T-cell (primary cell): ENCODE data around the gene GFY. TPM values are rescaled to one million over a fixed set of nuclear protein-coding genes. Genes with fewer than 3 reads are reported as not detected.
"Not testable (repeated sequence)": the region's sequence is repeated elsewhere in the genome, so short reads cannot be mapped to it uniquely, and the experiment has no call there.

ENCODE experiments used
- ATAC-seq, 4 experiments: fragments of 200-7000 bp in 3 of 4; fragments of 150-1000 bp in 1 of 4; cut with Tn5 transposase; replicated peaks in 1 of 4; 1 replicate in 3 of 4; 2 replicates in 1 of 4; pipeline ENCODE4 v1.10.0; 2021; ENCODE audit warnings: moderate library complexity in 3 of 4, mild to moderate bottlenecking in 2 of 4, moderate number of reproducible peaks in 1 of 4
- CTCF ChIA-PET, 2 donors: fragments of 300-600 bp; sonication (Branson Sonifier 250); formaldehyde crosslinking; loops; one replicate each; lab custom pipeline; 2022; ENCODE audit warnings: antibody characterized with exemption in 2 of 2; lab: Charles Lee
- POLR2A ChIA-PET, 2 donors: fragments of 300-600 bp; sonication (Branson Sonifier 250); formaldehyde crosslinking; loops; one replicate each; lab custom pipeline; 2022; ENCODE audit warnings: antibody characterized with exemption in 2 of 2; lab: Charles Lee
- DNase-seq, 35 experiments: peaks; one replicate each; pipeline versions ENCODE4 v3.0.0 to v3.0.0-alpha.2; 2013 to 2023
- H3K27ac ChIP-seq: one replicate; pipeline ENCODE4 v1.5.1; 2013; ENCODE audit warnings: low read length
- H3K27me3 ChIP-seq, 2 experiments: replicated peaks in 1 of 2; 1 replicate in 1 of 2; 2 replicates in 1 of 2; pipeline versions ENCODE4 v1.6.1 to v1.7.0; 2013; ENCODE audit warnings: low read length in 1 of 2, mixed read lengths in 1 of 2; ENCODE audit not compliant: control insufficient read depth in 2 of 2, insufficient read depth in 2 of 2; ENCODE audit errors: extremely low read depth in 1 of 2
- H3K36me3 ChIP-seq, 2 donors: 1 replicate in 1 of 2; 2 replicates in 1 of 2; pipeline versions ENCODE4 v1.6.1 to v1.7.0; 2013; ENCODE audit warnings: low read length in 1 of 2; ENCODE audit not compliant: control insufficient read depth in 2 of 2, insufficient read depth in 1 of 2; ENCODE audit errors: extremely low read depth in 1 of 2
- H3K4me1 ChIP-seq, 2 experiments: 1 replicate in 1 of 2; 2 replicates in 1 of 2; pipeline versions ENCODE4 v1.6.1 to v1.7.0; 2013; ENCODE audit warnings: low read length in 2 of 2, mixed read lengths in 1 of 2; ENCODE audit not compliant: insufficient read depth in 2 of 2, control insufficient read depth in 1 of 2; ENCODE audit errors: extremely low read depth in 1 of 2
- H3K4me3 ChIP-seq, 2 donors: 1 replicate in 1 of 2; 2 replicates in 1 of 2; pipeline versions ENCODE4 v1.5.1 to v1.7.0; 2013; ENCODE audit warnings: mild to moderate bottlenecking in 2 of 2, low read length in 1 of 2, moderate library complexity in 1 of 2; ENCODE audit not compliant: control insufficient read depth in 1 of 2; ENCODE audit errors: extremely low read depth in 1 of 2
- H3K9me3 ChIP-seq: 2 replicates; pipeline ENCODE4 v1.7.0; 2013
- H3K27ac Mint-ChIP-seq, 2 donors: one replicate each; pipeline ENCODE4 v1.8.0; 2020 to 2021; ENCODE audit warnings: mild to moderate bottlenecking in 2 of 2, mixed read lengths in 2 of 2
- H3K27me3 Mint-ChIP-seq, 2 donors: one replicate each; pipeline ENCODE4 v1.8.0; 2021 to 2022; ENCODE audit warnings: mixed read lengths in 2 of 2
- H3K36me3 Mint-ChIP-seq: one replicate; pipeline ENCODE4 v1.8.0; 2021; ENCODE audit warnings: mixed read lengths
- H3K4me1 Mint-ChIP-seq, 3 donors: one replicate each; pipeline ENCODE4 v1.8.0; 2020 to 2022; ENCODE audit warnings: mixed read lengths in 3 of 3, mild to moderate bottlenecking in 1 of 3
- H3K4me3 Mint-ChIP-seq, 3 donors: one replicate each; pipeline ENCODE4 v1.8.0; 2020 to 2022; ENCODE audit warnings: mild to moderate bottlenecking in 3 of 3, mixed read lengths in 3 of 3, moderate library complexity in 3 of 3
- H3K9me3 Mint-ChIP-seq, 3 donors: one replicate each; pipeline ENCODE4 v1.8.0; 2020 to 2022; ENCODE audit warnings: mixed read lengths in 3 of 3
- whole genome bisulfite sequencing: methylation state at CpG from one replicate; pipeline ENCODE4 v1.1.5; 2013; ENCODE audit warnings: missing lambda C conversion rate; ENCODE audit not compliant: insufficient coverage; 5-methylcytosine and 5-hydroxymethylcytosine counted together
- total RNA-seq, 35 experiments: library from RNA in 6 of 35; stranded (reverse) in 6 of 35; fragments of 120-200 nt in 1 of 35; gene quantifications; one replicate each; pipeline versions ENCODE4 v1.2.1 to v1.2.4 and lab custom pipeline; 2013 to 2026

The GFY gene
- total RNA-seq, 5 donors from 2014 or later (not counting 1 experiment from before 2014, with no cell fraction given) = 0.16 TPM; not detected in 4

DNA sequence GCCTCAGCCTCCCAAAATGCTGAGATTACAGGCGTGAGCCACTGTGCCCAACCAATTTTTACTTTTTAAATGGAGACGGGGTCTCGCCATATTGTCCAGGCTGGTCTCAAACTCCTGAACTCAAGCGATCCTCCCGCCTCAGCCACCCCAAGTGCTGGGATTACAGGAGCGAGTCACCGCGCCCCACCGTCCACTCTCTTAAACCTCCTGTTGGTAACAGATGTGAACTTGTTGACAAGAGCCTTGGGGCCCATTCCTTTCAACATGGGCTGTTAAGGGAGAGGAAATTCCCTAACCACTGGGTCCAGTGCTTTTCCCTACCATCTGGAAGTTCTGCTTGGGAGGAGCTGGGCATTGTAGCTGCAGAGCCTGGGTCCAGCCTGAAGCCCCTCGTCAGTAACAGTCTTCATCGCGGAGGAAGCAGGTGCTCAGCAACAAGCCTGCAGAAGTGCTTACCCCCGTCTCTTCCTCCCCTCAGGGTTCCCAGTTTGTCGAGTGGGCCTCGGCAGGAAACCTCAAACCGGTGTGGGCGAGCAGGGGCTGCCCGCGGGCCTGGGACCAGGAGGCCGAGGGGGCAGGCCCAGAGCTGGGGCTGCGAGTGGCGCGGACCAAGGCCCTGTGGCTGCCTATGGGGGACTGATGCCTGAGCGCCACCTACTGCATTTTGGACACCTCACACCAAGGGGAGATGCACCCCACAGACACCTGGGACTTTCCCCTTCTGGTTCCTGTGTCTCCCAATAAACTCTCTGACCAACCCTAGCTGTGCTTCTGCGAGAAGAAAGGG lies 44.8 kb downstream of the GFY start:
- CTCF ChIA-PET = interaction anchor here (0.6 to 1.6 kb wide), 18 partner anchors 10 to 247 kb away, joined by 3 to 12 read pairs (median 4); partner anchors contain the start of genes ALDH16A1 (in 1 of the 2), PIH1D1 (in 1 of the 2) and RPS11 (in 1 of the 2)
- Mint-ChIP-seq H3K36me3 (peaks cover 4% of the 10 kb centered on the region), H3K4me1 (peaks cover 46 to 61% (median 49%) of the 10 kb centered on the region in 3 donors), H3K4me3 (peak overlapping the region; percentile 17 to 65 (median 24)), H3K9me3 (no peaks in the 10 kb centered on the region), H3K27me3 (no peaks in the 10 kb centered on the region), H3K27ac (peak overlapping the region; percentile 89 to 94)
- H3K4me3 ChIP-seq = peak overlapping the region in 1 of 2 donors; percentile 6
- peak overlapping the region; percentile 98 for H3K27ac ChIP-seq
- H3K4me1 ChIP-seq = peaks cover 41 to 85% of the 10 kb centered on the region in 2 experiments
- H3K27me3 ChIP-seq = no peaks in the 10 kb centered on the region
- peak; percentile 19 to 44 (median 30) for ATAC-seq
- peak; percentile 55 to 93 (median 73) for DNase-seq
- 12% methylated on average over 13 of the region's 25 CpGs for WGBS
- peaks cover 0 to 17% of the 10 kb centered on the region in 2 donors for H3K36me3 ChIP-seq
- POLR2A ChIA-PET = interaction anchor here (0.6 to 2.4 kb wide), 5 partner anchors 9 to 91 kb away, joined by 3 to 11 read pairs (median 3); partner anchors contain the start of gene ALDH16A1 (in 2 of the 2)
- H3K9me3 ChIP-seq = no peaks in the 10 kb centered on the region

DNA sequence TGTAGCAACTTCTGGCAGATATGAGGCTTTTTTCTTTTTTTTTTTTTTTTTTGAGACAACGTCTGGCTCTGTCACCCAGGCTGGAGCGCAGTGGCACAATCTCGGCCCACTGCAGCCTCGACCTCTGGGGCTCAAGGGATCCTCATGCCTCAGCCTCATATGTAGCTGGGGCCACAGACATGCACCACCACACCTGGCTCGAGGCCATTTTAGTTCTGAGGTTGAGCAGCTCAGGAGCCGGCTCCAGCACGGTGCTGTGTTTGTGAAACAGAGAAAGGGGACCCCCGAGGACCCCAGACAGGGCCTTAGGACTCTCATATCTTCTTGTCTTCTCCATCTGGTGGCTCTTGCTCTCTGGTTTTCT lies 45.4 kb downstream of the GFY start:
- Histone ChIP-seq H3K27me3 (no peaks in the 10 kb centered on the region), H3K27ac (peak overlapping the region; percentile 98), H3K9me3 (no peaks in the 10 kb centered on the region), H3K36me3 (peaks cover 0 to 11% of the 10 kb centered on the region in 2 donors), H3K4me1 (peaks cover 43 to 88% of the 10 kb centered on the region in 2 experiments), H3K4me3 (no peak overlapping the region)
- POLR2A ChIA-PET = interaction anchor here (0.6 to 2.4 kb wide), 3 partner anchors 8 to 17 kb away, joined by 3 to 11 read pairs (median 3); partner anchors contain the start of gene ALDH16A1 (in 1 of the 2)
- Mint-ChIP-seq H3K9me3 (no peaks in the 10 kb centered on the region), H3K4me3 (peak overlapping the region; percentile 6 to 65 (median 24)), H3K4me1 (peaks cover 46 to 64% (median 55%) of the 10 kb centered on the region in 3 donors), H3K27me3 (no peaks in the 10 kb centered on the region), H3K36me3 (peaks cover 4% of the 10 kb centered on the region), H3K27ac (peak overlapping the region; percentile 89 to 94)
- CTCF ChIA-PET = interaction anchor here (0.6 to 1.6 kb wide), 16 partner anchors 9 to 247 kb away, joined by 3 to 12 read pairs (median 4); partner anchors contain the start of genes ALDH16A1 (in 1 of the 2), PIH1D1 (in 1 of the 2) and RPS11 (in 1 of the 2)
- no peak for DNase-seq
- WGBS = 25% methylated on average over 2 of the region's 8 CpGs
- no peak for ATAC-seq

- Histone ChIP-seq H3K36me3 (peaks cover 0 to 19% of the 10 kb centered on the region in 2 donors), H3K27ac (peak overlapping the region; percentile 93), H3K27me3 (no peaks in the 10 kb centered on the region), H3K9me3 (no peaks in the 10 kb centered on the region), H3K4me3 (no peak overlapping the region), H3K4me1 (peaks cover 45 to 84% of the 10 kb centered on the region in 2 experiments)
- 45% methylated on average over 3 of the region's 9 CpGs for WGBS
- Mint-ChIP-seq H3K27me3 (no peaks in the 10 kb centered on the region), H3K9me3 (no peaks in the 10 kb centered on the region), H3K4me1 (peaks cover 58 to 73% (median 65%) of the 10 kb centered on the region in 3 donors), H3K4me3 (peak overlapping the region; percentile 89 to 96 (median 94)), H3K27ac (peak overlapping the region; percentile 93 to 97), H3K36me3 (peaks cover 12% of the 10 kb centered on the region)
- no peak for ATAC-seq
- ChIA-PET POLR2A (interaction anchor here in 1 of 2 donors (1.0 kb wide), 1 partner anchor 15 kb away, joined by 4 read pairs; no protein-coding TSS in a partner anchor), CTCF (interaction anchor here (0.5 to 1.9 kb wide), 12 partner anchors 20 to 102 kb away, joined by 3 to 12 read pairs (median 4); partner anchors contain the start of genes ALDH16A1 (in 1 of the 2), PIH1D1 (in 1 of the 2) and RPS11 (in 1 of the 2))
- peak in 2 of 35 experiments; percentile 13 to 27 for DNase-seq
These were observed 47.7 kb downstream of the GFY start for GRCh38 chr19:49472936-49473335.

- H3K27me3 Mint-ChIP-seq, ATAC-seq, DNase-seq, H3K9me3 ChIP-seq, H3K9me3 Mint-ChIP-seq, H3K27me3 ChIP-seq: not testable (repeated sequence)
- Mint-ChIP-seq H3K4me1 (peaks cover 56 to 70% (median 60%) of the 10 kb centered on the region in 3 donors), H3K36me3 (peaks cover 12% of the 10 kb centered on the region), H3K4me3 (peak overlapping the region; percentile 89 to 96 (median 94)), H3K27ac (peak overlapping the region; percentile 93 to 97)
- ChIA-PET CTCF (interaction anchor here (0.6 to 1.9 kb wide), 12 partner anchors 8 to 98 kb away, joined by 3 to 12 read pairs (median 4); partner anchors contain the start of genes ALDH16A1 (in 1 of the 2), PIH1D1 (in 1 of the 2) and RPS11 (in 1 of the 2)), POLR2A (interaction anchor here (0.5 to 0.7 kb wide), 3 partner anchors 8 to 248 kb away, joined by 3 to 7 read pairs (median 5); no protein-coding TSS in a partner anchor)
- Histone ChIP-seq H3K4me1 (peaks cover 39 to 83% of the 10 kb centered on the region in 2 experiments), H3K36me3 (peaks cover 0 to 22% of the 10 kb centered on the region in 2 donors), H3K4me3 (peak overlapping the region; percentile 61 to 94), H3K27ac (peak overlapping the region; percentile 93)
- 53% methylated on average over 4 of the region's 9 CpGs for WGBS
These were observed 48.3 kb downstream of the GFY start for GRCh38 chr19:49473501-49473867.

GRCh38 chr19:49473868-49474541 lies 48.8 kb downstream of the GFY start, which contains the start of gene FLT3LG:
TSS of gene FLT3LG (plus strand) at chr19:49474215. CDS start at chr19:49474640, 425 bp downstream.
- Histone ChIP-seq H3K4me3 (peak within 1 kb of the TSS; percentile 90 to 94), H3K27ac (peak within 1 kb of the TSS; percentile 93), H3K4me1 (peaks cover 36 to 83% of the 10 kb centered on the region in 2 experiments), H3K36me3 (peaks cover 0 to 27% of the 10 kb centered on the region in 2 donors), H3K9me3 (no peaks in the 10 kb centered on the region), H3K27me3 (no peaks in the 10 kb centered on the region)
- DNase-seq (peak; percentile 83 to 96 (median 89)), ATAC-seq (peak; percentile 67 to 76 (median 69))
- Mint-ChIP-seq H3K36me3 (peaks cover 11% of the 10 kb centered on the region), H3K9me3 (no peaks in the 10 kb centered on the region), H3K4me3 (peak within 1 kb of the TSS; percentile 89 to 96 (median 94)), H3K4me1 (peaks cover 54 to 67% (median 59%) of the 10 kb centered on the region in 3 donors), H3K27me3 (no peaks in the 10 kb centered on the region), H3K27ac (peak within 1 kb of the TSS; percentile 93 to 97)
- ChIA-PET POLR2A (interaction anchor here (0.5 to 0.7 kb wide), 3 partner anchors 9 to 248 kb away, joined by 3 to 7 read pairs (median 5); no protein-coding TSS in a partner anchor), CTCF (interaction anchor here (0.6 to 1.9 kb wide), 12 partner anchors 9 to 97 kb away, joined by 3 to 12 read pairs (median 4); partner anchors contain the start of genes ALDH16A1 (in 1 of the 2), PIH1D1 (in 1 of the 2) and RPS11 (in 1 of the 2))
- WGBS = 0% methylated on average over 23 of the region's 33 CpGs
